T-helper 1 cell treated with Interleukin-12 subunit alpha and Interleukin-12 subunit beta and Interleukin-4 antibody, amounts not matched to agents 30 μg/mL and 1 μg/mL, for 36 hours (primary cell): ENCODE results near the gene GSN.

ENCODE experiments used
- H3K27ac Mint-ChIP-seq: one replicate; pipeline ENCODE4 v1.8.0; 2021; ENCODE audit warnings: mild to moderate bottlenecking, mixed read lengths
- H3K27me3 Mint-ChIP-seq: one replicate; pipeline ENCODE4 v1.8.0; 2021; ENCODE audit warnings: low read depth, mixed read lengths
- H3K36me3 Mint-ChIP-seq: one replicate; pipeline ENCODE4 v1.8.0; 2021; ENCODE audit warnings: low read depth, mixed read lengths
- H3K4me1 Mint-ChIP-seq: one replicate; pipeline ENCODE4 v1.8.0; 2021; ENCODE audit warnings: low read depth, mixed read lengths
- H3K4me3 Mint-ChIP-seq: one replicate; pipeline ENCODE4 v1.8.0; 2021; ENCODE audit warnings: mild to moderate bottlenecking, moderate library complexity, mixed read lengths
- H3K9me3 Mint-ChIP-seq: one replicate; pipeline ENCODE4 v1.8.0; 2021; ENCODE audit warnings: mixed read lengths

GSN gene

GRCh38 chr9:121360601-121361374 lies 92.8 kb downstream of the GSN start:
- no peaks in the 10 kb centered on the region for H3K27me3 Mint-ChIP-seq
- H3K36me3 Mint-ChIP-seq, result peaks cover 30% of the 10 kb centered on the region
- no peak overlapping the region for H3K4me3 Mint-ChIP-seq
- peaks cover 64% of the 10 kb centered on the region for H3K4me1 Mint-ChIP-seq
- no peak overlapping the region for H3K27ac Mint-ChIP-seq
- no peaks in the 10 kb centered on the region for H3K9me3 Mint-ChIP-seq

GRCh38 chr9:121362813-121363621 lies 95.1 kb downstream of the GSN start:
- no peak overlapping the region for H3K4me3 Mint-ChIP-seq
- H3K9me3 Mint-ChIP-seq, result no peaks in the 10 kb centered on the region
- H3K36me3 Mint-ChIP-seq, result peaks cover 31% of the 10 kb centered on the region
- H3K27ac Mint-ChIP-seq, result no peak overlapping the region
- no peaks in the 10 kb centered on the region for H3K27me3 Mint-ChIP-seq
- H3K4me1 Mint-ChIP-seq, result peaks cover 63% of the 10 kb centered on the region

GRCh38 chr9:121363622-121363961 lies 95.6 kb downstream of the GSN start:
- Mint-ChIP-seq H3K9me3 (no peaks in the 10 kb centered on the region), H3K4me3 (no peak overlapping the region), H3K4me1 (peaks cover 62% of the 10 kb centered on the region), H3K27me3 (no peaks in the 10 kb centered on the region), H3K36me3 (peaks cover 32% of the 10 kb centered on the region), H3K27ac (no peak overlapping the region)

GRCh38 chr9:121364077-121364476 lies 96.1 kb downstream of the GSN start:
- H3K4me1 Mint-ChIP-seq, result peaks cover 60% of the 10 kb centered on the region
- H3K27ac Mint-ChIP-seq, result no peak overlapping the region
- no peaks in the 10 kb centered on the region for H3K9me3 Mint-ChIP-seq
- H3K36me3 Mint-ChIP-seq, result peaks cover 30% of the 10 kb centered on the region
- no peak overlapping the region for H3K4me3 Mint-ChIP-seq
- no peaks in the 10 kb centered on the region for H3K27me3 Mint-ChIP-seq

- Mint-ChIP-seq H3K9me3 (no peaks in the 10 kb centered on the region), H3K36me3 (peaks cover 30% of the 10 kb centered on the region), H3K27me3 (no peaks in the 10 kb centered on the region), H3K4me3 (no peak overlapping the region), H3K27ac (no peak overlapping the region), H3K4me1 (peaks cover 54% of the 10 kb centered on the region)
These were observed 96.9 kb downstream of the GSN start for GRCh38 chr9:121364886-121365285.

- H3K9me3 Mint-ChIP-seq, result no peaks in the 10 kb centered on the region
- peaks cover 53% of the 10 kb centered on the region for H3K4me1 Mint-ChIP-seq
- H3K27me3 Mint-ChIP-seq, result no peaks in the 10 kb centered on the region
- peaks cover 31% of the 10 kb centered on the region for H3K36me3 Mint-ChIP-seq
- no peak overlapping the region for H3K4me3 Mint-ChIP-seq
- H3K27ac Mint-ChIP-seq, result no peak overlapping the region
These were observed 97.6 kb downstream of the GSN start for GRCh38 chr9:121365564-121365963.

- H3K36me3 Mint-ChIP-seq, result peaks cover 32% of the 10 kb centered on the region
- H3K27me3 Mint-ChIP-seq, result no peaks in the 10 kb centered on the region
- H3K9me3 Mint-ChIP-seq, result no peaks in the 10 kb centered on the region
- H3K27ac Mint-ChIP-seq, result no peak overlapping the region
- peaks cover 55% of the 10 kb centered on the region for H3K4me1 Mint-ChIP-seq
- H3K4me3 Mint-ChIP-seq, result no peak overlapping the region
These were observed 98.7 kb downstream of the GSN start for GRCh38 chr9:121366611-121367192.

GRCh38 chr9:121367306-121368137 lies 99.6 kb downstream of the GSN start:
- Mint-ChIP-seq H3K4me3 (peak overlapping the region; percentile 81), H3K27ac (no peak overlapping the region), H3K9me3 (no peaks in the 10 kb centered on the region), H3K4me1 (peaks cover 58% of the 10 kb centered on the region), H3K36me3 (peaks cover 32% of the 10 kb centered on the region), H3K27me3 (no peaks in the 10 kb centered on the region)

- Mint-ChIP-seq H3K4me1 (peaks cover 59% of the 10 kb centered on the region), H3K36me3 (peaks cover 32% of the 10 kb centered on the region), H3K27ac (no peak overlapping the region), H3K27me3 (no peaks in the 10 kb centered on the region), H3K9me3 (no peaks in the 10 kb centered on the region), H3K4me3 (peak overlapping the region; percentile 81)
These were observed 100.2 kb downstream of the GSN start for GRCh38 chr9:121368138-121368522.

GRCh38 chr9:121368745-121369144 lies 100.8 kb downstream of the GSN start:
- peaks cover 32% of the 10 kb centered on the region for H3K36me3 Mint-ChIP-seq
- no peaks in the 10 kb centered on the region for H3K27me3 Mint-ChIP-seq
- peak overlapping the region; percentile 81 for H3K4me3 Mint-ChIP-seq
- H3K27ac Mint-ChIP-seq, result peak overlapping the region; percentile 85
- peaks cover 59% of the 10 kb centered on the region for H3K4me1 Mint-ChIP-seq
- H3K9me3 Mint-ChIP-seq, result no peaks in the 10 kb centered on the region

GRCh38 chr9:121369595-121370265 lies 101.8 kb downstream of the GSN start, which contains the start of gene STOM:
TSS of gene STOM (minus strand) at chr9:121370250. CDS start at chr9:121370187, 63 bp downstream.
- Mint-ChIP-seq H3K4me3 (peak within 1 kb of the TSS; percentile 81), H3K27ac (peak within 1 kb of the TSS; percentile 89), H3K36me3 (peaks cover 28% of the 10 kb centered on the region), H3K27me3 (no peaks in the 10 kb centered on the region), H3K9me3 (no peaks in the 10 kb centered on the region), H3K4me1 (peaks cover 51% of the 10 kb centered on the region)

GRCh38 chr9:121371495-121372061 lies 103.6 kb downstream of the GSN start:
- H3K27me3 Mint-ChIP-seq, result peaks cover 3% of the 10 kb centered on the region
- peak overlapping the region; percentile 57 for H3K27ac Mint-ChIP-seq
- H3K4me3 Mint-ChIP-seq, result peak overlapping the region; percentile 63
- no peaks in the 10 kb centered on the region for H3K9me3 Mint-ChIP-seq
- peaks cover 19% of the 10 kb centered on the region for H3K36me3 Mint-ChIP-seq
- H3K4me1 Mint-ChIP-seq, result peaks cover 38% of the 10 kb centered on the region

GRCh38 chr9:121372239-121373010 lies 104.5 kb downstream of the GSN start:
- Mint-ChIP-seq H3K27me3 (peaks cover 3% of the 10 kb centered on the region), H3K27ac (no peak overlapping the region), H3K4me3 (no peak overlapping the region), H3K4me1 (peaks cover 33% of the 10 kb centered on the region), H3K9me3 (no peaks in the 10 kb centered on the region), H3K36me3 (peaks cover 15% of the 10 kb centered on the region)
